ENCODE measurements around the gene LTC4S.

DNA sequence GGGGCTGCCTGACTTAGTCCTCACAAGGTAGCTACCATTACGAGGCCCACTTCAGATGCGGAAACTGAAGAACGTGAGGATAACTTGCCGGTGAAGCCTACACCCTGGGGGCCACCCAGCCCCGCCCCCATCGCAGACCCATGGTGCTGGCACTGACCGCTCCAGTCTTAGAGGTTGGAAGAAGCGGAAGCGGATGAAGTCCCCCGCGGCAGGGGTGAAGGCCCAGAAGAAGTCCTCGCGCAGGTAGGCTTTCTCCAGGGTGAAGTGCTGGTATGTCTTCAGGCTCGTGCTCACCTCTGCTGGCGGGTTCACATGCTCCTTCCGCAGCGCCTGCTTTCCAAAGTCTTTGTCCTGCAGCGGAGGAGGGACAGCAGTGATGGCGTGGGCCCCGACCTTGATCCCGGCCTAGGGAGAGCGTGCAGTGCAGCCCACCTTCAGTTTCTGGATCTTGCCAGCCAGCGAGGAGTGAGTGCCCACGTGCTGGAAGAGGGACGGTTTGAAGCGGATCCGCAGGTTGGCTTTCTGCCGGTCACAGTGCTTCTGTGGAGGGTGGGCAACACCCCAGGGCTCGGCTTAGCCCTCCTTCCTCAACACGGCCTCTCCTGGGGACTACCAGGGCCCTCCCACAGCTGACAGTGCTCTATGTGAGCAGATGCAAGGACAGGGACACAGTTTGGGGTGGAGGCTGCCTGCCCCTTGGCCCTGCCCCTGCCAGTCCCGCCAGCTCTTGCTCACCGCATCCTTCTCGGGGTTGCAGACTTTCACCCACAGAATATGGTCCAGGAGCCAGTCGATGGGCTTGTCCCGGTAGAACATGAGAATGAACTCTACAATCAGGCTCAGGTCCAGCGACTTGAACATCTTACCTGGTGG, 5.2 kb downstream of the LTC4S start:
- TF ChIP-seq, protein P1, sequence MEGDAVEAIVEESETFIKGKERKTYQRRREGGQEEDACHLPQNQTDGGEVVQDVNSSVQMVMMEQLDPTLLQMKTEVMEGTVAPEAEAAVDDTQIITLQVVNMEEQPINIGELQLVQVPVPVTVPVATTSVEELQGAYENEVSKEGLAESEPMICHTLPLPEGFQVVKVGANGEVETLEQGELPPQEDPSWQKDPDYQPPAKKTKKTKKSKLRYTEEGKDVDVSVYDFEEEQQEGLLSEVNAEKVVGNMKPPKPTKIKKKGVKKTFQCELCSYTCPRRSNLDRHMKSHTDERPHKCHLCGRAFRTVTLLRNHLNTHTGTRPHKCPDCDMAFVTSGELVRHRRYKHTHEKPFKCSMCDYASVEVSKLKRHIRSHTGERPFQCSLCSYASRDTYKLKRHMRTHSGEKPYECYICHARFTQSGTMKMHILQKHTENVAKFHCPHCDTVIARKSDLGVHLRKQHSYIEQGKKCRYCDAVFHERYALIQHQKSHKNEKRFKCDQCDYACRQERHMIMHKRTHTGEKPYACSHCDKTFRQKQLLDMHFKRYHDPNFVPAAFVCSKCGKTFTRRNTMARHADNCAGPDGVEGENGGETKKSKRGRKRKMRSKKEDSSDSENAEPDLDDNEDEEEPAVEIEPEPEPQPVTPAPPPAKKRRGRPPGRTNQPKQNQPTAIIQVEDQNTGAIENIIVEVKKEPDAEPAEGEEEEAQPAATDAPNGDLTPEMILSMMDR (IDR thresholded peaks at IDR 0.05): no peak
- no peak for TF ChIP-seq POLR2A (IDR thresholded peaks at IDR 0.05)
